Limb (tissue), 2 donors: Measurements from ENCODE around the gene PTPRK.
A peak's percentile ranks its signal among the peaks of the same experiment; 100 is the strongest.

Source experiments
- DNase-seq, 2 donors: peaks; one replicate each; pipeline ENCODE4 v3.0.0-alpha.2; 2016; ENCODE audit errors: extremely low spot score in 2 of 2

Gene PTPRK

DNA sequence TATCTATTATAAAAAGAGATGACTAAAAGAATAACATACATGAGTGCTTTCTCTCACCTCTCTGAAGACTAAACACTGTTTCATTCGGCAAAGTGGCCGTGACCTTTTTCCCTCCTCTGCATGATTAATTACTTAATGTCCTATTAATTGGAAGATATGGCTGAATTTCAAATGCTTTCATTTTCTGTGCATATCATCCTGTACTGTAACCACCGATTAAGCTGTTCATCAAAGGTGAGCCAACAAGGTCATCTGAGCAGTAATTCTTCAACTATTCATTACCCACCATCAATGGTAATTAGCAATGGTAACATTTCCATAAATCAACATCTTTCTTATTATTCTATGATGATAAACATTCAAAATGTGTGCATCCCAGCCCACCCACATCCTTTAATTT, 125.2 kb downstream of the PTPRK start:
- DNase-seq: no peak

DNA sequence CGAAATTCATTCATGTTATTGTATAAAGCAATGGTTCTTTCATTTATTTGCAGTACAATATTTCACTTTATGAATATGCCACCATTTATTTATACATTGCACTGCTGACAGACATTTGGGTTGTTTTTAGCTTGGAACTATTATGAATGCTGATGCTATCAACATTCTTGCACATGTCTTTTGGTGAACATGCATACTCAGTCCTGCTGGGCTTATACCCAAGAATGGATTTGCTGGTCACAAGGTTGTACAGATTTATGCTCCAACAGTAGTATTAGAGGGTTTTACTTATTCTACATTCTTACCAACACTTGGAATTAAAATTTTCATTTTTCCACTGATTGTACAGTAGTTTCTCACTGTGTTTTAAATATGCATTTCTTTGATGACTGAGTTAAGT, 126.2 kb downstream of the PTPRK start:
- DNase-seq: no peak

DNA sequence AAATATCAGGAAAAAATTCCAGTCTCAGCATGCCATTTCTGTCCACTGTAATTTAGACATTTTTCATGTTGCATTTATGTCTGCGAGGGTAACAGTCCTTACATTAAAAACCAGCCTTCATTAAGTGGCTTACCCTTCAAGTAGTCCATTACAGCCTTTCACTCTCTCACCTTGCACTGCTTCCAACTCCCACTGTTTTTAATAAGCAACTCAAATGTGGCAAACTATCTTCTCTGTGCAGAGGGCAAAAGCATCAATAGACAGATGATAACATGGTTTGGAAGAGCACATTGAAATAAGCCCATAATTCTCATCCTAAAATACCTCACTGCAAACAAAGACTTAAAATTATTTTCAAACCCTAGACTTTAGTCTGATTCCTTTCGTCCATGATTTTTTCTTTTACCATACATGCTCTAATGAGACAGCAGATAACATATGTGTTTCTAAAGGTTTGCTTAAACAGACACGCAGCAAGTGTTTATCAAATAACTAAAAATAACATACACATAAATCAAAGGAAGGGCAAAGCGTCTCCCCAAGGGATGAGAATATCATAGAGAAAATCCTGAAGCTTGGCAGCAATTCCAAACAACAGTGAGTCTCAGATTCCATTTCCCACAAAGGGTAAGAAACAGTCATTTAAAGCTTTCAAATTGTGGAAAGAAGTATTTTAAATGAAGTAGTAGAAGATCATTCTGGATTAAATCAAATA, 130.4 kb downstream of the PTPRK start:
- no peak for DNase-seq

DNA sequence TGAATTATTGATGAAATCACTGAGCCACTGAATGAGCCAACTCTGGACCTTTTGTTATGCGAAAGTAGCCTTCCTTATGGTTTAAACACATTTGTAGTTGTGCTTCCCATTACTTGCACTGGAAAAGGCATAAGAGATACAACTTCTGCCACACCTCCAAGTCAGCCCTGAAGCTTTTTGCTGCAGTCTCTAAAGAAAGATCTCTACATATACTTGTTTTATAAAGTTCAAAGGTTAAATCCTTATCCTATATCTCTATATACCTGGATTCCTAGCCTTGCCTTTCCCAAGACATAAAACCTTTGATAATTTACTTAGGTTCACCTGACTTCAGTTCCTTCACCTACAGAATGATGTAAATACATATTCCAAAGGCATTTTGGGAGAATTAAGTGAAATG, 132.0 kb downstream of the PTPRK start:
- no peak for DNase-seq

DNA sequence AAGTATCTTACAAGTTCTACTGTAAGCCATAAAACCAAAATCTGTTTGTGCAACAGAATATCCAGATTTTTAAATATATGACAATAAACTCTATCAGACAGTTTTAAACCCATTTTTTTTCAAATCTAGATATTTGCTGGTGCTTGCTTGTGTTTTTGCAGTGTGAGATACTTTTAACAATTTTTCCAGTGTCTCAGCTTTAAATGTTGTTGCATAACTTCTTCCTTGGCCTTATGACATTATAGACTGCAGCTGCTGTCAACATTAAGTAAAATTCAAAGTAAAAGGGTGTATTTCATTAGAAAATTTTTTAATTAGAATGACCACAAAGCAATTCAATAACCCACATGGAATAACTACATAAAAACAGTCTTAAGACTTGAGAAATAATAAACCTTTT, 139.5 kb downstream of the PTPRK start:
- DNase-seq: no peak

DNA sequence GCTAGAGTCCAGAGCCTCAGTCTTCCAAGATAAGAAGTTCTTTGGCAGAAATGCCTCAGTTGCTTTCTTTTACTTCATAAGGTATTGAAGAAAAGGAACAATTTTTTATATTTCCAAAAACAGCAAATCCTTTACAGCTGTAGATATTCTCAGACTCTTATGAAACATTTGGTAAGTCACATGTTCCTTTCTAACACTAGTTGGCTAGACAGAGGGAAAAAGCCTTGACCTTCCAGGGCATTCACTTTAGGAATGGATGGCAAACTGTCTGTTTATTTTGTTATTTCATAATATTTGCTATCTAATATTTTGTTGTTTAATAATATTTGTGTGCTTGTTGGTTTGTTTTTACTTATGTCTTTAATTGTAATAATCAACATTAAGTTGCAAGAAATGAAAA, 140.8 kb downstream of the PTPRK start:
- no peak for DNase-seq

DNA sequence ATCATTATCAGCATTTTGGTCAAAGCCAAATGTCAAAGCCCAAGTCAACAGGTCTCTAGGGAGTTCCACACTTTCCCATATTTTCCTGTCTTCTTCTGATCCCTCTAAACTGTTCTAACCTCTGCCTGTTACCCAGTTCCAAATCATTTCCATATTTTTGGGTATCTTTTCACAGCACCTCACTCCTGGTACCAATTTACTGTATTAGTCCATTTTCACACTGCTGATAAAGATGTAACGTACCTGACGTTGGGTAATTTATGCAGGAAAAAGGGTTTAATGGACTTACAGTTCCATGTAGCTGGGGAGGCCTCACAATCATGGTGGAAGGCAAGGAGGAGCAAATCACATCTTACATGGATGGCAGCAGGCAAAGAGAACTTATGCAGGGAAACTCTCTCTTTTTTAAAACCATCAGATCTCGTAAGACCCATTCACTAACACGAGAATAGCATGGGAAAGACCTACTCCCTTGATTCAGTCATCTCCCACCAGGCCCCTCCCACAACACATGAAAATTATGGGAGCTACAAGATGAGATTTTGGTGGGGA, 143.4 kb downstream of the PTPRK start:
- DNase-seq: no peak

DNA sequence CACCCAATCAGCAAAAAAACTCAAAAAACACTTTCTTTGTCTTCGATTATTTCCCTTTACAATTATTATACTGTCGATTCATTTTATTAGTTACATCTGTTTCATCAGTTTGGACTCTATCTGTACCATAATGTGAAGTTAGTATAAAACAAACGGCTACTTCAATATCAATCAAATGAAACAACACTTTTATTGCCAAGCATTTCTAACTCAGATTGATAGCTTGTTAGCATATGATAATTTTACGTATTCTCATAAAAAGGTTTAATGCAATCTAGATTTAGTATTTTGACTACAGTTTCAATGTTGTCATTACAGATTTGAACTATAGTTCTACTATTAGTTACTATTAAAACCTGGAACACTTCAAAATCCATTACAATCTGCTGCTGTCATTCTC, 149.3 kb downstream of the PTPRK start:
- DNase-seq: no peak

DNA sequence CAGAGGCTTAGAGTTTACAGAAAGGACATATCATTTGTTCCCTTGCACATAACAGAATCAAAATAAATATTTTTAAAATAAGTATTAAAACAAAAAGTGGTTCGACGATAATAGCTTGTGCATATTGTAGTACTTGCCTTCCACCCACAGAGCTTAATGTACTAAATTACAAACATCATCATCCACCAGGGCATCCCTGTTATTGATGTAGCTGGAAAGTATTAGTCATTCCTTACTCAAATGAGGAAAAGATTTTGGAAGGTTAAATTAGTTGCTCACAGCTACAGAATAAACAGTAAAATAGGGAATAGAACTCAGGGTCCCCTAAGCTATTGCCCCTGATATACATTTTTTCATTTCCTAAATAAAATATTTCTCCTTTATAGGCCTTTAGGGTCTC, 150.3 kb downstream of the PTPRK start:
- peak in 1 of 2 donors; percentile 34 for DNase-seq

DNA sequence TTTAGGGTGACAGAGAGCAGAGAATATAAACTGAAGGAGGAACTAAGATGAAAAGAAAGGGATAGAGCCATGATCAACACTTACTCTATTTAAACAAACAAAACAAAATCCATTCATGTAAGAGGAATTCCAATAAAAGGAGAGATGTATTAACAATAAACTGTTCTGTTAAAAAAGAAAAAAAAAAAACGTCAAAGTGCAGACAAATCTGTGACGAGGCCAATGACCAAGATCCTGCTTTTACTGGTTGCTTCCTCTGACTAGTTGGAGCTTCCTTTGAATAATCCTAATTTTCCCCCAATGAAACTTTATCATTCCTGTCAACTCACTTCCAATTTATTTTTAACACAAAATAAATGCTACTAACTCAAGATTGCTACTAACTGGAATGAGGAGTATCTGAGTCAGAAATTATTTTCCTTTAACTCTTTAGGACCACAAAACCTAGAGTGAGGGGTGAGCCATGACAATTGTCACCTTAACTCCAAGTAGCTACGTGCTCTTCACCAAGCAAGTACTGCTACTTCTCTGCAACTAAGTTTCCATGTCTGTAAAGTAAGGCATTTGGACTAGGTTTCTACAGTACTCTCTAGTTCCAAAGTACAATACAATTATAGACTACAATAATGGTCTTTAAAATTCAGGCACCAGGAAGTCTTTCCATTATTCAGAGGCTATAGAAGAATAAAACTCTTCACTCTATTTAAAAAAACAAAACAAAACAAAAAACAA, 152.0 kb downstream of the PTPRK start:
- no peak for DNase-seq

DNA sequence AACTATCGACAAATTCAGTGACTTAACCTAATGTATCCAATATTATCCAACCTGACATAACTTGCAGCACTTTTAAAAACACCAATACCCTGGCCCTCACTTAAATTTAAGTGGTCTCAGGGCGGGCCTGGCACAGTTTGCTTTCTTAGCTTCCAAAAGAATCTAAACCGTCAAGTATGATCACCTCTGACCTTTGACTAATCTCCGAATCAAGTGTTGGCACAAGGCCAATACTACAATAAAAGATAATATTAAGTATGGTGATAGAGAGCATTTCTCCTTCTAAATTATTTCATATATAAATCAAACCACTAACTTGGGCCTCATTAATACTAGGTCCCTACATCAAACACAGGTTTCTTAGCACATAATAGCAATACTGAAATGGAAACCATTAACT, 153.0 kb downstream of the PTPRK start:
- no peak for DNase-seq

DNA sequence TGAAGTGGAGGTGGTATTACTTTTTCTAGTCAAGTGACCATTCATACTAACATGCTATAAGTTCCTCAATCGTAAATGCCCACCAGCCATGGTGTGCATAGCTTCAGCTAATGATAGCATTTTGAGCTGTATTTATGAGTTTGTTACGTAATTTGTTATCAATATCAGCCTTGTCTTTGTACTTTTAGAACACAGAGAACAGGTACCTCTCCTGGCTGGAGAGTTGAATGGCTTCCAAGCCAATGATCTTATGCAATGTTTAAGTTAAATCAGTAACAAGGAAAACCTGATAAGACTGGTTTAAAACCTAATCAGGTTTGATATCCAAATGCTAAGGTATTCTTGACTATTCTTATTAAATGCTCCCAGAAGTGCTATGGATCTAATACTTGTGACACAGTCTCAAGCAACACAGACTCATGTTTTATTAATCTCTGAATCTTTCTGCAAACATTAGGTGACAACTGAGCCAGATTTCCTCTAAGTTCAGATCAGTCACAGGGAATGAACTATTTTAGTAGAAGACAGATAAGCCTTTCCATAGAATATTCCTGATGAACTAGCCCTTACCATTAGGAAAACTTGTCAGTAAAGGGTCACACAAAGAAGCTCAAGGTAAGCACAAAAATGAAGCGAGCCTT, 154.8 kb downstream of the PTPRK start:
- DNase-seq: no peak

DNA sequence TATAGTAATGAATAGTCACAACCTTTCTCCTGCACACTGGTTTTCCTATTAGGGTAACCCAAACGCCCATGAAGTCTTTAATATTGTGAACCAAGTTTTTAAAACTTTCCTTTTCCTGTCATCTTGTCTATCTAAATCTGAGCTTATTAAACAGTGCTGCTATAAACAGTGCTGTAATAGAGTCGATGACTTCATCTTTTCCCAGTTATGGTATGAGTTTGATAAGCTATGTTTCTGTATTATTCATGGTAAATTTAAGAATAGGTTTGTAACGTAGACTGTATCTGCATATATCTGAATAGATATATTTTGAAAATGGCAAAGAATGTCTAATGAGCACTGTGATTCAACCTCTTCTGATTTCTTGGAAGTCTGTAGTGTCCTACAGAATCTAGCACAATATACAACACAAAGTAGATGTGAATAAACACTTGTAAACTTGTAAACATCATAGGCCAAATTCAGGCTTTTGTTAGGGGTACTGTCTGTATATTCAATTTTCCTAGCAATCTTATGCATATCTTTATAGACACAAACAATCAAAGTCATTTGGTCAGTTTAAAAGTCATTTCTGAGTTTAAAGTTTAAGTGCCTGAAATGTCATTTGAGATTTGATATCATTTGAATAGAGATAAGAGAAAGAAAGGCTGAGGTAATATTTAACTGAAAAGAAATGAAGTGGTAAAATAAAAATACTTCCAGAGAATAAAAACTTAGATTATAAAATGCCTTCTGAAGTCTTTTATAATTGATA, 155.5 kb downstream of the PTPRK start:
- no peak for DNase-seq

DNA sequence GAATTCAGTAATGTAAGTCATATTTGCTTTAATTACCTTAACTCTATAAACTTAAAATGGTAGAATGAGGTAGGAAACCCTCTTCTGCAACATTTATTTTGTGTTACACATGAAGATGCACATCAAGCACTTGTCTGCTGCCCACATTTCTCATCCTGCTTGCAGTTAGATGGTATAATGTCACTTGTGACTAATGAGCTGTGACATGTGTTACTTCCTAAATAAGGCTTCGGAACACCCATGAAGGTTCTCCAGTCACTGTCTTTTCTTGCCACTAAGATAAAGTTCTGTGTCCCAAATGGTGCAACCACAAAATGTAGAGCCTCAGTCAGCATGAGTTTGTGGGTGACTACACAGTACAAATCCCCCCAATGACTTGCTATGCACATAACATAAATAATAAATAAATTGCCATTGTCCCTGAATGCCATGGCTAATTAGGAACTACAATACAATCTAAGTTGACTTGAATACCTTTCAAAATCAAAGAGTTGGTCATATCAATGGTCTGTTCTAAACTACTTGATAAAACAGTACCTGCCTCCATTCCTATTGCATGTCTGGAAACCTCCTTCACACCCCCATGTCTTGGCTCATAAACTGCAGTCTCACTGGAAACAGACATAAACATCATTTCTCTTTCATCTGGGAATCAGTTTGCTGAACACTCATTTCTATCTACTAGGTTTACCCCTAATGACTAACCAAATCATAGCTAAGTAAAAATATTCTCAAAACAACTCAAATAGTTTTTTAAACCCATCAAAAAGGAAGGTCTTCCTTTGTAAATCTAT, 157.2 kb downstream of the PTPRK start:
- no peak for DNase-seq

DNA sequence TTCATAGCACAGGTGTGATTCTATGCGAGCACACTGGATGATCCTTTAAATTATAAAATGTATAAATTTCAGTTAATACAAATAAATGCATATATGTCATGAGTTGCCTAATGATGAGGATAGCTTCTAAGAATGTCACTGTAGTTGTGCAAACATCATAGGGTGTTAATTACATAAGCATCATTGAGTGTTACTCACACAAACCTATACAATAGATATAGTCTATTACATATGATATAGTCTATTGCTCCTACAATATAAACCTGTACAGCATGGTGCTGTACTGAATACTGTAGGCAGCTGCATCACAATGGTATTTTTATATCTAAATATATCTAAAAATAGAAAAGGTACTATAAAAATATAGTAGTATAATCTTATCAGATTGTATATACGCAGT, 159.0 kb downstream of the PTPRK start:
- DNase-seq: no peak

DNA sequence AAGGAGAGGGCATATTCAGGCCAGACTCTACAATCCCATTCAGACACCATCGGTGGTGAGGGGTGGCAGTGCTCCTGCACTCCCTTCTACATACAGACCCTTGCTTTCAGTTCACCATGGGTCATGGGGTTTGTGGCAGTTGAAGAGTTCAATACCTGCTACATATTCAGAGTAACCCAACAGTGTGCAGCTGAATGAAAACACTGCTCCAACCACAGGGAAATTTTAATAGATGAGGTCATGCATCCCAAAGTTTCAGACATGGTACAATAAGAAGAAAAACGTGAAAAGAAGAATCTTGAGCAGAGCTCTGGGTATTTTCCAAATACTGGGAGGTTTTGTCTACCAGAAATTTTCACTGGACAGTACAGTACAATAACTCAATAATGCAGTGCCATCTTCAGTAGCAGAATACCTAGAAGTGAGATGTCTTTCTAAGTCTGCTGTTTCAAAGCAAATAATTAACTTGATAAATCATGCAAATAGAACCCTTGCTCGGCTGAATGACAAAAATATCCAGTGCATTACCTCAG, 162.1 kb downstream of the PTPRK start:
- no peak for DNase-seq

DNA sequence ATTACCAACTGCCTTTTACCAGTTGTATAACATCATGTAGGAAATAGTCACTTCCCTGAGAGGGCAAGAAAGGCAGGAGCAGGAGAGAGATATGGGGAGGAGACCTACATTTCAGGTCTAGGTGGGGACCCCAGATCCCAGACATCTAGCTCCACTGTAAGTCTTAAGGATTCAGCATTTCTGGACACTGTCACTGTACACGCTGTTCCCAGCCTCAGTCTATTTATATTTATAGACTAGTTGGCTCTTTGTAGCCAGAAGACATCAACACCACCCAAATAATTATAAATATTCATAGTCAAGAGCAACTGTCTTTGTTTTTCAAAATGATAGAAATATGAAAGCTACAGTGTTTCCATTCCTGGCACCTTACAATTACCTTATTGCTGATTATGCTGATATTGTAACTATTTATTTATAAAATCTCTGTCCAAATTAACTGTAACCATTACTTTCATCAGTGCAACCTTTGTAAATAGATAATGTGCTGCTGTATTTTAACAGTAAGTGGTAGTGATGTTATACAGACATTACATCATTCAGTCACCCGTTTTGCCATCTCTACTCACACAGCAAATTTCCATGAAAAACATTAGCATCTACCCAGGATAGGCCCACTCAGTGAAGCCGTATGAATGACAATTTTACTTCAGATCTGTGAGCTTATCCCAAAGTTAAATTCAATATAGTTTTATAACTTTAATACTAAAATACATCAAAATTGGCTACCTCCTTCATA, 162.8 kb downstream of the PTPRK start:
- no peak for DNase-seq

DNA sequence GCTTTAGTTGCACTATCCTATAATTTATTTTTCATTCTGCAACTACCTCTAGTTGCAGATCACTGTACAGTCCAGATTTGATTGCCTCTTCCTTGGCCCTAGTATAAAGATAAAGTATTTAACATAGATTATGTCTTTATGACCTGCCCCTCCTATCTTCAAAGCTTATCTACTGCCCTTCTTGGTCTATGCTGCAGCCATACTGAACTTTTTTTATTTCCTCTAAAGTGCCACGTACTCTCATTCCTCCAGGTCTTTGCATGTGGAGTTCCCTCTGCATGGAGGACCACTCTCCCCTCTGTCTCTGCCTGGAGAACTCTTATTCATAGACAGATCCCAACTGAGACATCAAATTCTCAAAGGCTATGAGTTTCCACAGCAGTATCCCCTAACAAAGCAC, 168.0 kb downstream of the PTPRK start:
- DNase-seq: no peak

DNA sequence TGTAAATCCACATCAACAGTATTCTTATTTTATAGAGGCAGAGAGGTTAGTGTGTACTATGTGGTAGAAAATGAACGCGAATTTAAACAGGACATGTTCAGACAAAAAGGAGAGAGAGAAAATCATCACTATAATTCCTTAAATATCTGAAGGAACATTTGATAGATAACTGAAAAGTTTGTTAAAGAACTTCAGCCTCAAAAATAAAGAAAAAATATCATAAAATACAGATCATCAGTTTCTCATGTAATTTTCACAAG, 169.2 kb downstream of the PTPRK start:
- no peak for DNase-seq
